GM18526 (cell line): ENCODE results near the gene STK32C.

ENCODE experiments used
- POLR2A ChIP-seq: IDR thresholded peaks from 3 replicates; pipeline ENCODE4 v1.6.1; 2011; ENCODE audit not compliant: insufficient read length; ENCODE audit errors: extremely low read depth

Gene STK32C

DNA sequence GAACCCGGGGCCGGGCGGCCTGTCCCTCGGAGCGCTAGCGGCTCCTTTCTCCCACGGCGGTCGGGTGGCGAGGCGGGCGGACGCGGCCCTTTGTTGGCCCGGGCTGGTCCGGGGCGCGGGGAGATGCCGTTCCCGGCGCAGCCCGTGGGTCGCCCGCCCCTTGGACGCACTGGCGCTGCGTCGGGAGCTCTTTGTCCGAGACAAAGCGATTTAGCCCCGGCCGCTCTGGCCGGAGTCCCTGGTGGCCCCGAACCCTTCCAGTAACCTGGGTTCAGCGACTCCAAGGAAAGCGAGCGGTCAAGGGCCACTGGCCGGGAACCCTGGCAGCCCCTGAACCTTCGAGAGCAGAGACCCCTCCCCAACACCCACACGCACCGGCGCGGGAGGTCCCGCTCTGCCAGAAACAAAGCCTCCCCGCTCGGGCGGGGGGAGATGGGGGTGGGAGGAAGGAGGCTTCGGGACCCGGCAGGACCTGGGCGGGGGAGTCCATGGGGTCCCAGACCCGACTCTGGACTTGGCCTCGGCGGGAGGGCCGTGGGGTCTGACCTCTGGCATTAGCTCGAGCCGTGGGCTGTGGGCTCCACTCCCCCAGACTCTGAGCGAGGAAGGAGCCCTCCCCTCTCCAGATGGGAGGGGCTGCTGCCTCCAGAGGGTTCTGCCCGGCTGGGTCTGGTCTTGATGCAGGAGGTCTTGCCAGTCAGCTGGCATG, 120.2 kb downstream of the STK32C start:
- TF ChIP-seq POLR2A, result no peak

DNA sequence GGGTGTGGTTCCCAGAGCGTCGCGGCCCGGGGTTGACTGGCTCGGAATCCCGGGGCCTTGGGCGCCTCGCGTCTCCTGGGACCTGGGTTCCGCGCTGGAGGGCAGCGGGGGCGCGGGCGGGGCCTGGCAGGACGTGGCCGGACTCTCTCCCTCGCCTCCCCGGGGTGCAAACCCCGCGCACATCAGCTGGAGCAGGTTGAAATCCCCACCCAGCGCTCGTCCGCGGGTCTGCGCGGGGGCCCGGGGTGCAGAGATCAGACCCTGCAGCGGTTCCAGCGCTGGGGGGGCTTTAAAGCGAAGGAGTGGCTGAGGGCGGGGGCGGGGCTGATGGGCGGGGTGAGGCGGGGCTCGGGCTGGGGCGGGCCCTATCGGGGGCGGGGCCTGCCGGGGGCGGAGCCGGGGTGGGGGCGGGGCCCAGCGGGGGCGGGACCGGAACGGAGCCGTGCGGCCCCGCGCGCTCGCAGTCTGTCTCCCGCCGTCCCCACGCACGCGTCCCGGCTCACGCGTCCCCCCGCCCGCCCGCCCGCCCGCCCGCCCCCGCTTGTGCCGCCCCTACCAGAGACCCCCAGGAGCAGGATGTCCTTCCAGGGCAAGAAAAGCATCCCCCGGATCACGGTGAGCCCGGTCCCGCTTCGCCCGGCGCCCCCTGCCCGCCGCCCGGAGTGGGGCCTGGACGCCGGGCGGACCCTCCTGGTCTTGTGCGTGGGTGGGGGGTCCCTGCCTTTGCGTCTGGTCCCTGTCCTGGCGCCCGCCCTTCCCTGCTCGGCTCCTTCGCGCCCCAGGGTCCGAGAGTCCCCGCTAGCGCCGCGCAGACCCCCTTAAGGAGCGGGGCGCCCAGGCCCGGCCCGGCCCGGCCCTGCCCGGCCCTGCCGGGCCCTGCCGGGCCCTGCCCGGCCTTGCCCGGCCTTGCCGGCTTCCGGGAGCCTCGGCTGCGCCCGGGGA, 121.0 kb downstream of the STK32C start, which contains the start of gene DPYSL4:
Gene DPYSL4 (plus strand): TSS at position 461 of the 942 bp plus-strand sequence. CDS start 116 bp downstream, at position 577.
- TF ChIP-seq POLR2A, result no peak

DNA sequence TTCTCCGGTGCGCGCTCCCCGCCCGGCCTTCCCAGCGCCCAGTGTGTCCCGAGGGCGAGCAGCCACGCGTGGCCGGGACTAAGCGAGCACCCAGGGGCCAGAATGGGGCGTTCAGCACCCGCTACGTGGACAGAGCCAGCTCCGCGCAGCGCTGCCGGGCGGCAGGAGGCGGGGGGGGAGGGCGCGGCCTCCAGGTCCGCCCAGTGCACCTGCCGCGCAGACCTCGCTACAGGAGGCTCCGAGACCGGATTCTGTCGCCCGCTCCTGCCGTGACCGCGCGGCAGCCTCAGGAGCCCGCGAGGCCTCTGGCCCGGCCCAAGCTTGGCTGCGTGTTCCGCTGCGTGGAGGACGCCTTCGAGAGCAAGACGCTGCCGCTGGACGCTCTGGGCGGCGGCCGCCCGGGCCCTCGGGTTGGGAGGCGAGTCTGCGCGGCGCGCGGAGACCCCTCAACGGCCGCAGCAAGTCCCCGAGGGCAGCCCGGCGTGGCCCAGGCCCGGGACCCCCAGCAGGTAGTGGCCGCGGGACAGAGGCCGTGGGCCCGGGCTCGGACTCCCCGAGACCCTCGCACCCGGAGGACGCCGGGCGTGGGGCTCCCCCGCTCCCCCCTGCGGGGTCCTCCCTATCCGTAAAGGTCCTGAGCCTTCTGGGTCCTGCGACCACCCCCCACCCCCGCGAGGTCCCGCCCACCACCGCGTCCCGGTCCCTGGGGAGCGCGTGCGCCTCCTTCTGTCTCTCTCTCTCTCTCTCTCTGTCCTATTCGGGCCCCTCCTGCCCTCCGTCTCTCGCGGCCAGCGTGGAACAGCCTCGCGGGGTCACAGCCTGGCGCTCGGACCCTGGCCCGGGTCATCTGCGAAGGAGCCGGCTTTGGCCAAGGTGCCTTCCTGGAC, 121.9 kb downstream of the STK32C start:
- TF ChIP-seq POLR2A, result no peak

DNA sequence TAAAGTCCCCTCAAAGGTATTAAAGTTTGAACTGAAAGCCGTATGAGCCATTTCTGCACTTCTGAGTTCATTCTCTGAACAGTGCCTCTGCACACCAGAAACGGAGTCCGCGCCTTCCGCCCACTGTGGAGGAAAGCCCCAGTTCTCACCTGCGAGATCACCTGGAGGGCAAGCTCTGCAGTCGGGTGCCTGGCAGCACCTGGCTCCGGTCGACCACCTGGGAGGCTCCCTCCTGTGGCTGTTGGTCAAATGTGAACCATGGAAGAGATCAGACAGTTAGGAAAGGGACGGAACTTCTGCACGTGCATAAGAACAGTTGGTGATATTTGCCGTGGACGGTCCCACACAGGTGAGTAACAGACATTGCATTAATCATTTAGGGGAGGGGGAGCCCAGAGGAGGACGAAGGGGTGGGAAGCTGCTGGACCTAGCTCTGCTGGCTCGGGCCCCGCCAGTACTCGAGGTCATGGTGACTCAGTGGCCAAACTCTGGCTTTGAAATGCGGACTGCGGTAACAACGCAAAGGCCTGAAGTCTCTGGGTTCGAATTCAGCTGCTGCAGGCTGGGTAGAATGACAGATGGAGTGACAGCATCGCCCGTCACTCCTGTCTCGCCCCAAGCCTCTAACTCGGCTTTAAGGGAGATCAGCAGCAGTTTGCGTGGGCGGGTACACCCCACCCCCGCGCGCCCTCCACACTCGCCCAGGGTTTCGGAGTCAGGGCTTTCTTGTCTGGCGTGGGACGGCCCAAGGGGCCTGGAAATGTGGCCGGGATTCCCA, 122.7 kb downstream of the STK32C start:
- no peak for TF ChIP-seq POLR2A

DNA sequence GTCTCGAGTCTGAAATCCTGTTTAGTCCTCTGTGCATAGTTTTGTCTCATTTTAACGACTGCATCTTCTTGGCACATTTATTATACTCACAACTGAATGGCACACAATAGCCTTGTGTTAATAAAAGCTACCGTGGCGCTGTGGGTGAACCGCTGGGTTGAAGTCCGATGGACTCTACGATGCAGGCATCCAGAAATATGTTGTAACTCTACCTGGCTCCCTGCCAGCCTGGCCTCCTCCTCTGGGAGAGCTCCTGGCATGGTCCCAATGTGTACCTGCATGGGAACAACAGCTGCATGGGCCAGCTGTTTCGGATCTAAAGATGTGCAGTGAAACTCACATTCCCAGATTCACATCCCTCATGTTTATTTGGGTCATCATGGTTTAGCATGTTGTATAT, 124.7 kb downstream of the STK32C start:
- TF ChIP-seq POLR2A, result no peak

DNA sequence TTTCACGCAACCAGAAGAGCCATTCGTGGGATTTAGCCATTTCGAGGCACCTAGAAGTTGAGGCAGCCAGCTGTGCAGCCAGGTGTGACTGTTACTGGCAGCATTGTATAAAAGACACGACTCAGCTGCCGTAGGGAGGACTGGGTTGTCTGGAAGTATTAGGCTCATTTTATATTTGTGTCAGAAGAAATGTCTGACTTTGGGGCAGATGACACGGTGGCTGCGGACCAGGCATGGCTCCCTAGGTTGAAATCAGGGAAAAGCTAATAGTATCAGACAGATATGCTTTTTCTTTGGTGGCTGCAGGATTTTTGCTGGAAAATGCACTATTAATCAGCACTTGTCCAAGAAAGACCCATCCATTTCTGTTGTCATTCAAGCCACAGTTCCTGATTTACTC, 125.2 kb downstream of the STK32C start:
- TF ChIP-seq POLR2A, result no peak

DNA sequence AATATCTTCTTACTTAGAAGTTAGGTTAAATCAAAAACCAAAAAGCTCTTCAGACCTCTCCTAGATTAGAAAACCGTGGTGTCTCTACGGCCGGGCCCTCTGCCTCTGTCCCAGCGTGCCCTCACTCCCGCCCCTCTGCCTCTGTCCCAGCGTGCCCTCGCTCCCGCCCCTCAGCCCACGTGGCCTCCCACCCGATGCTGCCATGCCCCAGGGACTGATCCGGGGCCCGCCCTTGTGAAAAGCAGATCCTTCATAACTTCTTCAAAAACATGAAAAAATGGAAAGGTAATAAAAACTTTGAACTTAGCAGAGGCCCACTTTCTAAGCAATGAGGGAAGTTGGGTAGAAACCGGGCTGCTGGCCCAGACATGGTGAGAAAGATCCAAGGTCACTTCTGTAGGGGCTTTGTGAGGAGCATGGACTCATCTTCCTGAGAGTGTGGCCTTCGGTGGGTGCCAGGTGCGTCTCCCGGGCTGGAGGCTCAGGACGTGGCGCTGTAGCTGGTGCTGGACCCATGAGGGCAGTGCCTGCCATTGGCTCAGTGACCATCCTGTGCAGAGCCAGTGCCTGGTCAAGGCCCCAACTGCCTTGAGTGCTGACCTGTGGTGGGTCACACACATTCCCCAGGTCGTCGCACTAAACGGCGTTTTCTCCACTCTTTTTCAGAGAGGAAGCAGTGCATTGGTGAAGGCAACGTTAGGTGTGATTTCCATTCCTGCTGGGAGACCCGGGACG, 125.9 kb downstream of the STK32C start:
- no peak for TF ChIP-seq POLR2A

DNA sequence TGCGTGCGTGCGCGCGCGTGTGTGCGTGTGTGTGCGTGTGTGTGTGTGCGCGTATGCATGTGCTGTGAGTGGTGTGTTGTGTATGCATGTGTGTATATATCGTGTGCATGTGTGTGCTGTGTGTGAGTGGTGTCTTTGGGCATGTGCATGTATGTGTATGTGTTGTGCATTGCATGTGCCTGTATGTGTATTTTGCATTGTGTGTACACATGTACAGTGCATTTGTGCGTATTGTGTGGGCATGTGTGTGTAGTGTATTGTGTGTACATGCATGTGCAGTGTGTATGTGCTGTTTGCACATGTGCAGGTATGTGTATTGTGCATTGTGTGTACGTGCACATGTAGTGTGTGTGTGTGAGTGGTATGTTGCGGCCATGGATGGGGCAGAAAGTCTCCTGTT, 127.0 kb downstream of the STK32C start:
- TF ChIP-seq POLR2A, result no peak

DNA sequence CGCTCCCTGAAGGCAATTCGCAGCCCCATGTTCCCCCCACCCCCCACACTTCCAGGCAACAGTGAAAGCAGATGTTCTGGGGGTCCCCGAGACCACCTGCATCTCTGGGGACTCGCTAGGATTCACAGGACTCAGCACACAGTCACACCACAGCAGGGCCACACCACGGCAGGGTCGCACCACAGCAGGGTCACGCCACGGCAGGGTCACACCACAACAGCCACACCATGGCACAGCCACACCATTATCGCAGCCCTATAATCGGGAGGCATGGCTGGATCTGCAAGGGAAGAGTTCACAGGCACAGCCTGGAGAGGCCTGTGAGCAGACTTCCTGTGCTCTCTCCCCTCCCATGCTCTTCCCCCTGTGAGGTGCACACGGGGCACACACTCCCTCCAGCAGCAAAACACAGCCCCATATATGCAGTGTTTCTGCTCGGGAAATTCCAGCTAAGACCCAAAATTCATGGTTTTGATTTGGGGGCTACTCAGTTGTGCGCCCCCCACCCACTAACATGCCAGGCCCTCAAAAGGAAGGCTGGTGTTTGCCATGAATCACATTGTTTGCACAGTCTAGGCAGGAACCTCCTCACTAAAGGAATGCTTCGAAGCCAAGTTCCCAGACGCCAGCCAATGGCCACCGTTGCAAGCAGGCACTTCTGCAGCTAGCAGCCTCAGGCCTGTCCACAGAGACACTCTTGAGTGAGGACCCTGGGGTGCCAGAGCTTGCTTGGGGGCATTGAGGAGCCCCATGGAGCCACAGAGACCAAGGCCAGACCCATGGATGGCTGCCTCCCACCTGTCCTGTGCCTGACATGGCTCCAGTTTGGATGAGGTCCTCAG, 128.0 kb downstream of the STK32C start:
- no peak for TF ChIP-seq POLR2A

DNA sequence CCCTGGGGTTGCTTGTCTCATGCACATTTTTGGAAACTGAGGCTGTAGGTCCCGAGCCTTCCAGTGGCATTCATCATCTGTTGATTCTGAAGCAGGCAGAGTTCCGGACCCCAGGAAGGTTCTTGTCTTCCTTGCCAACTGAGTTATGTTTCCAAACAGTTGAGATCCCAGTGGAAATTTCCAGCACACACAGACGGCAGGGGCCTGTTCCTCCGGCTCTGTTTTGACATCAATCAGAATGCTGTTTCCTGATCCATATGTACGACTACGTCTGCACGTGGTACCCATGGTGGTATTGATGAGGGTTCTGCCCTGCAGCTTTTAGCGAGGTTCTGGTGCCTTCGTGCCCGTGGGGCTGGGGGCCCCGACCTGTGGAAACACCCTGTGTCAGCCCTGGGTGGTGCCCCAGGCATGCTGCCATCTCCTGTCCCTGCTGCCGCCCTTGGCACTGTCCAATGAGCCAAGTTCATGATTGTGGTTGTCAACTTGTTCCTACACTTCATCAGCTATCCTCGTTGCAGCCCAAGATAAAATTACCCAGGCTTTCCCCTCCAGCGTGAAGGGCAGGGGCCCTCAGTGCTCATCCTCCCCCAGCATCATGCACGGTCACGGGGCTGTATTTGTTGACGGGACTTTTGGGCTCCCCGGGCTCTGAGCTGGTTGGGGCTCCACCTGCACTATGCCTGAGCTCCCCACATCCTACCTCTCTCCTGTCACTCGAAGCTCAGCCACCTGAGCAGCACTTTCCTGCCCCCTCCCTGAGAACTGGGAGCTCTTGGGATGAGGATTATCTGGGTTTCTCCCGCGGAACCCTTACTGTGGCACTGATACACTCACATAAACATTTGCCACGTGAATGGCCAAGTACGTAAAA, 128.8 kb downstream of the STK32C start:
- no peak for TF ChIP-seq POLR2A

DNA sequence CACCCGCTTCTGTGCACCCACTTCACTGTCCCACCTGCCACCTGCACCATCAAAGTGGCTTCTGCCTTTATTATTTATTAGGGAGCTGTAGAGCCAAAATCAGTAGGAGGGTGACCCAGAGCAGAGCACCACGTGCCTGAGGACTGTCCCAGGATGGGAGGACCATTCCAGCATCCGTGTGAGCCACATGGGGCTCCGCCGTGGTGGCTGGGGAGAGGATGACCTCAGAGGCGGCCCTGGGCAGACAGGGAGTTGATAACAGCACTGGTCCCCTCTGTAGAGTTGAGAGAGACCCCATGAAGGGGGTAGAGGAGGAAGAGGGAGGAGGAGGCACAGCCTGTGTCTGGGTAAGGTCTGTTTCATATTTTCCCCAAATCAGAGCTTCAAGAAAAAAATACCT, 129.7 kb downstream of the STK32C start:
- TF ChIP-seq POLR2A, result no peak
